ENCODE results near the gene ANKRD29.

Gene ANKRD29

DNA sequence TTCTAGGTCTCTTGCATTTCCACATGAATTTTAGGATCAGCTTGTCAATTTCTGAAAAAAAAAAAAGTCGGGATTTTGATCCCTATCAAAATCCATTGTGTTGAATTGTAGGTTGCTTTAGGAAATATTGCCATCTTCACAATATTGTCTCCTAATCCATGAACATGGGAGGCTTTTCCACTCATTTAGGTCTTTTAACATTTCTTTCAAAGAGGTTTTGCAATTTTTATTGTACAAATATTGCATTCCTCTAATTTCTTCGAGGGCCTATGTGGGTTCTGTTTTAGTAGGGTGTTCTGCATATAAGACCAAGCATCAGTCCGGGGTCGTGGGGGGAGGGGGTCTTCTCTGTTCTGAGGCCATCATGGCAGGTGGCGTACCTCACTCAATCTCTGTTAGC lies 25.8 kb upstream of the ANKRD29 start:
- no peak for DNase-seq (ENCODE audit: extremely low spot score, insufficient read length, low read depth)
- FAIRE-seq = no peak

- FAIRE-seq = no peak
Observed at GRCh38 chr18:23684515-23685197, 21.9 kb upstream of the ANKRD29 start.

DNA sequence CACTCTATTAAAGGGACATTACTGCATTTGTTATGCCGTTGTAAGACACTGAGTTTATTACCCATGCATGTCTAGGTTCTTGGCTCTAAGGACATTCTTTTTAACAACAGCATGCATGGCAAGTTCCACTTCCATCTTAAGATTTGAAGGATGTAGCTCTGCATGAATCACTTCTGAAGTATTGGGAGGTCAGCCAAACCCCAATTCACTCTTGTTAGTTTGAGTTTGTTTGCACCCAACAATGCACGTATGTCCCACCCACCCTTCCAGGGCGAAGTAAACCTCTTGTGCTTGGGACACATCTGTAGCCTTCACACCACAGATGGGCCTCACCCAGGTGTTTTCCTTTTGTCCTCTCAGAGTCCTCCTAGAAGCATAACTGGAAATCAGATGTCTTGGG lies 21.0 kb upstream of the ANKRD29 start:
- FAIRE-seq (no peak), DNase-seq (ENCODE audit: extremely low spot score, insufficient read length, low read depth) (no peak)

More at GRCh38 chr18:23684515-23685197, 21.9 kb upstream of the ANKRD29 start:
- no peak for DNase-seq (ENCODE audit: extremely low spot score, insufficient read length, low read depth)

DNA sequence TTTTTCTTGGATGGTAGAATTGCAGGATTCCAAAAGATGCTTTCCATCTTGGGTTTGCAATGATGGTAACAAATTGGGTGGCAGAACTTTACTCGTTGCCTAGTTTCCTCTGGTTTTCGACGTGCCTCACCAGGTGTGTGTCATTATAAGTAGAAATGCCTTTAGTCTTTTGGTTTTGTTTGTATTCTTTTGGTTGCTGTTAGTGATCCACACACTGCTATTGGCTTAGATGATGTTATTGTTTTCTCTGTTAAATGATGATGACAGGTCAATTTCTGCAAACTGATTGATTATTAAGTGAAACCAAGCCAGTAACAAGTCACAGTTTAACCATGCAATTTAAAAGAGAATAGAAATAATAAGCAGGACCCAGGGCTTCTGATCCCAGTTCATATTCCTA lies 20.4 kb upstream of the ANKRD29 start:
- FAIRE-seq = no peak

DNA sequence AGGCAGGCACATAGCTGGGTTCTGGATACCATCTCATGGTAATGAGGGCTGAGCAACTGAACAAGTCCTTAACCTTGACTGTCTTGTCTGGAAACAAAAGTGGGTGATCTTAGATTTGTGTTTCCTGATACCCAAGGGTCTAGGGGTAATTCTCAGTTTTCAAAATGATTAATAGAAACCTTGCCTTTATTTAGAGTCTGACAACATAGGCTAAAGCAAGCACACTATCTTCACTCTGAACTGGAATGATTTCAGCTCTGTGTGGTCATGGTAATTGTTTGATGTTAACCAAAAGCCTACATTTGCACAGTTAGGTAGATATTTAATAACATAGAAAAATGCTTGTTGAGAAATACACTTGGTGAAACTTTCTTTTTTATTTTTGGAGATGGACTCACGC lies 19.8 kb upstream of the ANKRD29 start:
- DNase-seq (ENCODE audit: extremely low spot score, insufficient read length, low read depth) = no peak
- FAIRE-seq = no peak

More for the DNA sequence above, 20.4 kb upstream of the ANKRD29 start:
- no peak for DNase-seq (ENCODE audit: extremely low spot score, insufficient read length, low read depth)

DNA sequence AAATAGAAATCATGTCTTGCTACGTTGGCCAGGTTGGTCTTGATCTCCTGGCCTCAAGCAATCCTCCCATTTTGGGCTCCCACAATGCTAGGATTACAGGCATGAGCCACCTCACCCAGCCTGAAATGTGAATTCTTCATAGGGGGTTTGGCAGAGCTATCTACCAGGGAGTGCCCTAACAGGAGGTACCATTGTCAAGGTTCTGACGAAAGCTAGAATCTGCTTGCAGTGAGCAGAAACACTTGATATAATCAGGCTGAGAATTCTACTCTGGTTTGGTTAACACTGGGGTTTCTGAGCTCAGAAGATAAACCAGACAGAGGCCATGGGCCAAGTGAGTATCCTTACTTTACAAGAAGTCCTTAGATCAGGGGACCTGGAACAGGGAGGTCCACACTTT lies 19.3 kb upstream of the ANKRD29 start:
- no peak for FAIRE-seq
- no peak for DNase-seq (ENCODE audit: extremely low spot score, insufficient read length, low read depth)

DNA sequence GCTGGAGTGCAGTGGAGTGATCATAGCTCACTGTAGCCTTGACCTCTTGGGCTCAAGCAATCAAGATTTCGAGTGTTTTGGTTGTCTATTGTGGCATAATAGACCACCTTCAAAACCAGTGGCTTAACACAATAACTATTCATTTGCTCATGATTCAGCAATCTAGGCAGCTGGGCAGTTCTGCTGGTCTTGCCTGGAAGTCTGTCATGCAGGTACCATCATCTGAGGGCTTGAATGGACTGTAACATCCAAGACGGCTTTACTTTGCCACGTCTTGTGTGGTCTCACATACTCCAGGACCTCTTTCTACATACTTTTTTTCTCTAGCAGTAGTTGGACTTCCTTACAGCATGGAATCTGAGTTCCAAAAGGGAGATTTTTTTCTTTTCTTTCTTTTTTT lies 13.2 kb upstream of the ANKRD29 start:
- no peak for DNase-seq (ENCODE audit: extremely low spot score, insufficient read length, low read depth)
- FAIRE-seq = no peak

- DNase-seq (ENCODE audit: extremely low spot score, insufficient read length, low read depth) = no peak
- no peak for FAIRE-seq
Observed at GRCh38 chr18:23675236-23675635, 12.5 kb upstream of the ANKRD29 start.

DNA sequence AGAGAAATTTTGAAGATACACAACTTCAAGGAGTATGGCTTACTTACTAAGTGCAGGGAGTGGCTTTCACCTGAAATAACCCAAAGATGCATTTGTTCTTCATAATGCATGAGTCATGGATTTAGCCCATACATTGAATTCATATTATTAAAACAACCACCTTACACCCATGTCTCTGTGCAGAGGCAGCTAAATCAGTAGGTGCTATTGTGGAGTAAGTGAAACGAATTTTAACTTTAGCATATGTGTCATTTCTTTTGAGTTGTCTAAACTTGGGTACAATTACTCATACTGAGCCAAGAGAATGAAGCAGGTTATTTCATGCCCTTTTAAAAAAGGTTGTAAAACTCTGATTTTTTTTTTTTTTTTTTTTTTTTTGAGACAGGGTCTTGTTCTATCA lies 11.0 kb upstream of the ANKRD29 start:
- no peak for FAIRE-seq

DNA sequence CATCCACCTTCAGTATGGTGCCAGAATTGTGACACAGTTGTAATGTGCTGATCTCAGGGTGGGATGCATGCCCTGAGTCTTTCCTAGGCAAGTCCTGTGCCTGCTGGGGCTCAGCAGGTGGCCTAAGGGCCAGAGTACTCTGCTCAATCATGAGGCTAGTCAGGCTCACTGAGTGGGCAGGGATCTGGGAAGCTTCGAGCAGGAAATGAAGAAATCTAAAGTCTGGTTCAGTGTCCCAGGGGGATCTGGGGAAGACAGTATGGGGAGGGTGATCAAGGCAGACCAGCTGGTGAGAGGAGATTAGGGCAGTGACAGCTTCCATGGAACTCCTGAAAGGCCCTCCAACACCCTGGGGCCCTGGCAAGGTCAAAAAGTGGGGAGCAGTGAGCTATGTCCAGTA lies 8.9 kb upstream of the ANKRD29 start:
- FAIRE-seq = no peak

More for the DNA sequence above, 11.0 kb upstream of the ANKRD29 start:
- no peak for DNase-seq (ENCODE audit: extremely low spot score, insufficient read length, low read depth)

GRCh38 chr18:23669804-23670405 lies 7.2 kb upstream of the ANKRD29 start:
- no peak for FAIRE-seq
- DNase-seq (ENCODE audit: extremely low spot score, insufficient read length, low read depth) = no peak

More for the DNA sequence above, 8.9 kb upstream of the ANKRD29 start:
- DNase-seq (ENCODE audit: extremely low spot score, insufficient read length, low read depth) = no peak

- DNase-seq (ENCODE audit: extremely low spot score, insufficient read length, low read depth) (no peak), FAIRE-seq (no peak)
Observed at GRCh38 chr18:23669202-23669766, 6.6 kb upstream of the ANKRD29 start.

DNA sequence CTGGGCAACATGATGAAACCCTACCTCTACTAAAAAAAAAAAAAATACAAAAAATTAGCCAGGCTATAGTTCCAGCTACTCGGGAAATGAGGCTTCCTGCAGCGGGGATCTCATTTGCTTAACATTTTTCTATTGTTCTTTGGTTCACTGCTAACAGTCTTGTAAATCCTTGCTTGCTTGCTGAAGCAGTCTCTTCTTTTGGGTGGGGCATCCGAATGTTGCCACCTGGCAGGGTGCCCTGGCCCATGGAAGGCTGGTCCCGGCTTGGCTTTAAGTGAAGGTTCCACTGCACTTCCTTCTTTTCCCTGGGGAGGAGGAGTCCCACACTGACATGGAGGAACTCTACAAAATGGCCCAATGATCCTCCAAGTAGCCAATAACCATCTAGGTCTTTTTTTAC lies 6.0 kb upstream of the ANKRD29 start:
- FAIRE-seq = no peak
- DNase-seq (ENCODE audit: extremely low spot score, insufficient read length, low read depth) = no peak

DNA sequence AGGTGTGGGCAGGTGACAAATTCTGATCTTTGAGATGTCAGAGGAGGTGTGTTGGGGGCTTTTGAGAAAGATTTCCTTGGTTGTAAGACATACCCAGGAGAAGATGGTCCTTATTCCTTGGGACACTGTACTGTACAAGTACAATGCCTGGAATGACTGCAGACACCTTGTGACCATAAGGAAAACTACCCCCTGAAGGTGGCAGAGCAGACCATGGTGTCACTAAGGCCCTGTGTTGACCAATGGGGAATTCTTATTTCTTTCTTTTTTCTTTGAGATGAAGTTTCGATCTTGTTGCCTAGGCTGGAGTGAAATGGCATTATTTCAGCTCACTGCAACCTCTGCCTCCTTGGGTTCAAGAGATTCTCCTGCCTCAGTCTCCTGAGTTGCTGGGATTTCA lies 4.4 kb upstream of the ANKRD29 start:
- FAIRE-seq (no peak), DNase-seq (ENCODE audit: extremely low spot score, insufficient read length, low read depth) (no peak)

DNA sequence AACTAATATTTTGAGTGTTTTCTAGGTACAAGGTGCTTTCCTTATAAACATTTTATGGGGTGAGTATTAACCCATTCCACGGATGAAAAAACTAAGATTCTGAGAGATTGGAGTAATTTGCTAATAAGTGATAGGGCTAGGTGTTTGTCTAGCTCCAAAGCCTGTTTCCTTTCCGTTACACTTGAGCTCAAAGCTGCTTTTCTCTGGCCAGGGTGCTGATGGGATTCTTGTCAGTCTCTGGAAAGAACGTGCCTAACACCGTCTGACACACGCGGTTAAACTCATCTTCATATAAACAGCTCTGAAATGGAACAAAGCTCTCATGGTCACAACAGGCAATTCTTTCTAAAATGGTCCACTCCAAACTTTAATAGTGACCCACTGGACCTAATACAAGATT lies 2.0 kb upstream of the ANKRD29 start:
- DNase-seq (ENCODE audit: extremely low spot score, insufficient read length, low read depth) (no peak), FAIRE-seq (no peak)

- DNase-seq (ENCODE audit: extremely low spot score, insufficient read length, low read depth) (no peak), FAIRE-seq (no peak)
Observed at GRCh38 chr18:23661735-23662308, 889 bp downstream of the ANKRD29 start.

- FAIRE-seq = no peak
- no peak for DNase-seq (ENCODE audit: extremely low spot score, insufficient read length, low read depth)
Observed at GRCh38 chr18:23658285-23658684, 4.4 kb downstream of the ANKRD29 start.

- FAIRE-seq (no peak), DNase-seq (ENCODE audit: extremely low spot score, insufficient read length, low read depth) (no peak)
Observed at GRCh38 chr18:23652232-23652631, 10.5 kb downstream of the ANKRD29 start.

DNA sequence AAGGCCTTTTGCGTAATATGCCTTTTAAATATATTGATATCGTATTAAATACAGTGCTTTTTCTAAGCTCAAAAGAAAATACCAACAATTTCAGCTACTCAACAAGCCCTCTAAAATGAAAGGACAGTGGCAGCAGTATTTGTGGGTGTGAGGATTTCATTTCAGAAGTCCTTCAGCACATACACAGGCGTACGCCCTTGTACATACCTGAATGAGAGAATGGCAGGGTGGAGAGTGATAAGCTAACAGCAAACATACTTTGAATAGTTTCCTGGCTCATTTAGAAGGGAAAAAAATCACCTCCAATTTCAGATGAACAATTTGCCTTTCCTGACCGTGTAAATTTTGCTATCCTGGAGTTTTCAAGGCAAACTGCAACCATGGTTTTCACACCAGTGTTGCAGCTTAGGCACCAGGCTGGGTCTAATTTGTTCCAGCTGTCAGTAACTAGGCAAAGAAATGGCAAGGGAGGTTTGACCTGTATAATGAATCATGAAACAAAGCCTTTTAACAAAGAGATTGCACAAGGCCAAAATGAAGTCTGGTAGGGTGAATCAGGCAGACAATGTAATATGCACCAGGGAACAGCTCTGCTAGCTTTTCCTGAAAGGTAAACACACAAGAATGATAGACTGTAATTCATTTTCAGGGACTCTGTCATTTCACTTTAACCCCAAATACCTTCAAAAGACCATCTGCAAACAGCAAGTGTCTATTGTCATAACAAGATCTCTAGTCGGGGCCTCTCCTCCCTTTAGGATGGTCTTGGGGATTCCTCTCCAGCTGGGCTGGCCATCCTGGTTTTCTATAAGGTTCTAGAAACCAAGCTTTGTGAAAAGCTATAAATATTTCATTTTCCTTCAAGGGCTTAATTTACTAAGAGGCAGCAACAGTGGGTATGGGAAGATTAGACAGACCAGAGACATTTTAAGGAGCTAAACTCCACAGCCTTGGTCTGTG lies 11.5 kb downstream of the ANKRD29 start:
- no peak for DNase-seq (ENCODE audit: extremely low spot score, insufficient read length, low read depth)
- FAIRE-seq = no peak

GRCh38 chr18:23648940-23649607 lies 13.6 kb downstream of the ANKRD29 start:
- DNase-seq (ENCODE audit: extremely low spot score, insufficient read length, low read depth) = no peak
- FAIRE-seq = no peak
